Hepatocyte (in vitro differentiated cells): Measurements from ENCODE around the gene TMED4.

ENCODE experiments used
- EZH2 ChIP-seq: fragments of 200-600 bp; sonication (generic); IDR thresholded peaks from 2 replicates; pipeline ENCODE4 v1.6.1; 2016; ENCODE audit warnings: antibody characterized with exemption, mild to moderate bottlenecking, borderline replicate concordance
- EZH2phosphoT487 ChIP-seq: fragments of 200-600 bp; sonication (generic); IDR thresholded peaks from one replicate; pipeline ENCODE4 v1.6.1; 2018; ENCODE audit warnings: antibody characterized with exemption, mild to moderate bottlenecking, low read depth, moderate library complexity; ENCODE audit not compliant: unreplicated experiment, severe bottlenecking
- TF ChIP-seq, protein P1 (sequence below): fragments of 200-600 bp; sonication (generic); IDR thresholded peaks from 2 replicates; pipeline ENCODE4 v1.5.1; 2016; ENCODE audit warnings: antibody characterized with exemption, mild to moderate bottlenecking; ENCODE audit not compliant: poor library complexity

DNA sequence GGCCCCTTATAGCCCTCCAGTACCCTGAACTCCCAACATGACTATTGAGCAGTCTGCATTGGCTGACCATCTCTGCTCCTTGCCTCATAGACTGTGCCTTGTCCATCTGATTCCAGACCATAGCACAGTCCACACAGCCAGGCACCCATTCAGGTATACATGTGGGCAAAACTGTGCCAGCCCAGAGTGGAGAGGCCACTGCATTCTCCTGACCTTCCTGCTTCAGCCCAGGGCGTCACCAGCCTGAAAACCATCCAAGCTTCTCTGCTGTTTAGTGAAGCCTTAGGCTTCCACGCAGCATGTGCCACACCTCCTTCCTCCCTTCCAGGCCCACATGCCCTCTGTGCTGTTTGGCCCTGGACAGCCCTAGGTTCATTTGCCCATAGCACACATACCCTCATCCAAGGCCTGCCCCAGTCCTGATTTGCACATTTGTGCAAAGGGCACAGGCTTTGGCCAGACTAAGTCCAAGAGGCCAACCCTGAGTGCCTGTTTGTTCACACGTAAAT, 18.8 kb downstream of the TMED4 start:
- TF ChIP-seq, protein P1, sequence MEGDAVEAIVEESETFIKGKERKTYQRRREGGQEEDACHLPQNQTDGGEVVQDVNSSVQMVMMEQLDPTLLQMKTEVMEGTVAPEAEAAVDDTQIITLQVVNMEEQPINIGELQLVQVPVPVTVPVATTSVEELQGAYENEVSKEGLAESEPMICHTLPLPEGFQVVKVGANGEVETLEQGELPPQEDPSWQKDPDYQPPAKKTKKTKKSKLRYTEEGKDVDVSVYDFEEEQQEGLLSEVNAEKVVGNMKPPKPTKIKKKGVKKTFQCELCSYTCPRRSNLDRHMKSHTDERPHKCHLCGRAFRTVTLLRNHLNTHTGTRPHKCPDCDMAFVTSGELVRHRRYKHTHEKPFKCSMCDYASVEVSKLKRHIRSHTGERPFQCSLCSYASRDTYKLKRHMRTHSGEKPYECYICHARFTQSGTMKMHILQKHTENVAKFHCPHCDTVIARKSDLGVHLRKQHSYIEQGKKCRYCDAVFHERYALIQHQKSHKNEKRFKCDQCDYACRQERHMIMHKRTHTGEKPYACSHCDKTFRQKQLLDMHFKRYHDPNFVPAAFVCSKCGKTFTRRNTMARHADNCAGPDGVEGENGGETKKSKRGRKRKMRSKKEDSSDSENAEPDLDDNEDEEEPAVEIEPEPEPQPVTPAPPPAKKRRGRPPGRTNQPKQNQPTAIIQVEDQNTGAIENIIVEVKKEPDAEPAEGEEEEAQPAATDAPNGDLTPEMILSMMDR, result no peak
- no peak for TF ChIP-seq EZH2phosphoT487
- no peak for TF ChIP-seq EZH2
